Activated CD4-positive, alpha-beta T cell treated with anti-CD3 and anti-CD28 coated beads for 24 hours (primary cell): ENCODE results near the gene MEF2C.

Experiments used
- DNase-seq, 2 donors: peaks; one replicate each; pipeline ENCODE4 v3.0.0-alpha.2; 2020; ENCODE audit warnings: low read depth in 2 of 2

Gene MEF2C

GRCh38 chr5:88760527-88760926 lies 122.5 kb downstream of the MEF2C start:
- DNase-seq: no peak

GRCh38 chr5:88758591-88758990 lies 124.4 kb downstream of the MEF2C start:
- DNase-seq: no peak

- no peak for DNase-seq
Observed at GRCh38 chr5:88758184-88758583, 124.8 kb downstream of the MEF2C start.

GRCh38 chr5:88756953-88757352 lies 126.0 kb downstream of the MEF2C start:
- DNase-seq: no peak

GRCh38 chr5:88748666-88749065 lies 134.3 kb downstream of the MEF2C start:
- DNase-seq: no peak

GRCh38 chr5:88746438-88746882 lies 136.5 kb downstream of the MEF2C start:
- DNase-seq: no peak

GRCh38 chr5:88745093-88745696 lies 137.8 kb downstream of the MEF2C start:
- no peak for DNase-seq

GRCh38 chr5:88743231-88743834 lies 139.7 kb downstream of the MEF2C start:
- DNase-seq: no peak

GRCh38 chr5:88741964-88742363 lies 141.0 kb downstream of the MEF2C start:
- no peak for DNase-seq

GRCh38 chr5:88740604-88741185 lies 142.3 kb downstream of the MEF2C start:
- no peak for DNase-seq

- no peak for DNase-seq
Observed at GRCh38 chr5:88736494-88736893, 146.5 kb downstream of the MEF2C start.

- no peak for DNase-seq
Observed at GRCh38 chr5:88734983-88735382, 148.0 kb downstream of the MEF2C start.

GRCh38 chr5:88734191-88734640 lies 148.8 kb downstream of the MEF2C start:
- DNase-seq: no peak

- no peak for DNase-seq
Observed at GRCh38 chr5:88732862-88733261, 150.1 kb downstream of the MEF2C start.

GRCh38 chr5:88732181-88732633 lies 150.8 kb downstream of the MEF2C start:
- DNase-seq: no peak

GRCh38 chr5:88729829-88730182 lies 153.2 kb downstream of the MEF2C start:
- no peak for DNase-seq

GRCh38 chr5:88729084-88729828 lies 153.7 kb downstream of the MEF2C start:
- peak; percentile 22 to 54 for DNase-seq

- DNase-seq: no peak
Observed at GRCh38 chr5:88727705-88728313, 155.2 kb downstream of the MEF2C start.

GRCh38 chr5:88725454-88725853 lies 157.5 kb downstream of the MEF2C start:
- no peak for DNase-seq

GRCh38 chr5:88724201-88724600 lies 158.8 kb downstream of the MEF2C start:
- DNase-seq: no peak

- no peak for DNase-seq
Observed at GRCh38 chr5:88722546-88723073, 160.4 kb downstream of the MEF2C start.

- no peak for DNase-seq
Observed at GRCh38 chr5:88719434-88719833, 163.6 kb downstream of the MEF2C start.
